CD14-positive monocyte (primary cell): ENCODE measurements around the gene JMJD7. TPM values are rescaled to one million over a fixed set of nuclear protein-coding genes. Genes with fewer than 3 reads are reported as not detected.

Source experiments
- DNase-seq, 3 donors: peaks; one replicate each; pipeline ENCODE4 v3.0.0-alpha.2; 2011 to 2022
- H2AFZ ChIP-seq: 2 replicates; pipeline ENCODE4 v1.6.0; 2012; ENCODE audit warnings: mild to moderate bottlenecking, low read depth, low read length, inconsistent platforms; ENCODE audit not compliant: insufficient read depth, poor library complexity, severe bottlenecking
- H3K27ac ChIP-seq, 2 donors: 1 replicate in 1 of 2; 2 replicates in 1 of 2; pipeline ENCODE4 v1.5.1; 2012 to 2013; ENCODE audit warnings: low read length in 2 of 2, control low read depth in 1 of 2, inconsistent platforms in 1 of 2, low read depth in 1 of 2, mild to moderate bottlenecking in 1 of 2
- H3K27me3 ChIP-seq, 2 donors: one replicate each; pipeline versions ENCODE4 v1.6.0 to v1.6.1; 2011 to 2013; ENCODE audit warnings: low read length in 2 of 2; ENCODE audit not compliant: control insufficient read depth in 2 of 2, insufficient read depth in 2 of 2
- H3K36me3 ChIP-seq, 2 donors: replicated peaks in 1 of 2; 1 replicate in 1 of 2; 2 replicates in 1 of 2; pipeline versions ENCODE4 v1.5.1 to v1.6.1; 2012 to 2013; ENCODE audit warnings: low read length in 2 of 2, control low read depth in 1 of 2, inconsistent platforms in 1 of 2, mild to moderate bottlenecking in 1 of 2; ENCODE audit not compliant: insufficient read depth in 2 of 2, control insufficient read depth in 1 of 2
- H3K4me1 ChIP-seq, 2 donors: 1 replicate in 1 of 2; 2 replicates in 1 of 2; pipeline versions ENCODE4 v1.5.1 to v1.6.1; 2012 to 2013; ENCODE audit warnings: low read length in 2 of 2, control low read depth in 1 of 2, inconsistent platforms in 1 of 2, mild to moderate bottlenecking in 1 of 2, moderate library complexity in 1 of 2; ENCODE audit not compliant: insufficient read depth in 2 of 2, control insufficient read depth in 1 of 2
- H3K4me2 ChIP-seq: replicated peaks from 2 replicates; pipeline ENCODE3; 2012; ENCODE audit warnings: low read length, moderate library complexity, mild to moderate bottlenecking; ENCODE audit not compliant: poor library complexity, severe bottlenecking; ENCODE audit errors: extremely low read depth
- H3K4me3 ChIP-seq, 3 experiments: fragments of 200-600 bp in 1 of 3; sonication (generic) in 1 of 3; replicated peaks in 1 of 3; 1 replicate in 2 of 3; 2 replicates in 1 of 3; pipeline ENCODE4 v1.5.1; 2011 to 2013; ENCODE audit warnings: low read length in 3 of 3, mild to moderate bottlenecking in 3 of 3, control low read depth in 2 of 3, low read depth in 2 of 3, inconsistent platforms in 1 of 3, moderate library complexity in 1 of 3
- H3K79me2 ChIP-seq: 2 replicates; pipeline ENCODE4 v1.6.0; 2012; ENCODE audit warnings: mild to moderate bottlenecking, control low read depth, inconsistent platforms, low read length, moderate library complexity; ENCODE audit not compliant: insufficient read depth
- H3K9ac ChIP-seq: 2 replicates; pipeline ENCODE4 v1.6.0; 2017; ENCODE audit warnings: low read length, mild to moderate bottlenecking; ENCODE audit not compliant: insufficient read depth, poor library complexity, severe bottlenecking
- H3K9me3 ChIP-seq, 2 donors: replicated peaks in 1 of 2; 1 replicate in 1 of 2; 2 replicates in 1 of 2; pipeline versions ENCODE4 v1.5.1 to v1.6.1; 2012 to 2013; ENCODE audit warnings: low read length in 2 of 2, control low read depth in 1 of 2; ENCODE audit not compliant: control insufficient read depth in 1 of 2, insufficient read depth in 1 of 2
- H4K20me1 ChIP-seq: 2 replicates; pipeline ENCODE4 v1.6.0; 2012; ENCODE audit warnings: mild to moderate bottlenecking, low read length, control low read depth, moderate library complexity; ENCODE audit not compliant: insufficient read depth
- H3K27ac Mint-ChIP-seq, 7 donors: one replicate each; pipeline ENCODE4 v1.8.0; 2020; ENCODE audit warnings: mild to moderate bottlenecking in 7 of 7, mixed read lengths in 7 of 7, moderate library complexity in 6 of 7, inconsistent platforms in 2 of 7
- H3K27me3 Mint-ChIP-seq, 3 donors: one replicate each; pipeline ENCODE4 v1.8.0; 2021 to 2022; ENCODE audit warnings: low read depth in 3 of 3, mild to moderate bottlenecking in 3 of 3, mixed read lengths in 3 of 3, moderate library complexity in 3 of 3, inconsistent platforms in 1 of 3
- H3K36me3 Mint-ChIP-seq, 2 donors: one replicate each; pipeline ENCODE4 v1.8.0; 2020; ENCODE audit warnings: mixed read lengths in 2 of 2, inconsistent platforms in 1 of 2, mild to moderate bottlenecking in 1 of 2
- H3K4me1 Mint-ChIP-seq: one replicate; pipeline ENCODE4 v1.8.0; 2020; ENCODE audit warnings: mild to moderate bottlenecking, mixed read lengths
- H3K4me3 Mint-ChIP-seq, 2 donors: one replicate each; pipeline ENCODE4 v1.8.0; 2020; ENCODE audit warnings: mild to moderate bottlenecking in 2 of 2, mixed read lengths in 2 of 2, moderate library complexity in 1 of 2
- H3K9me3 Mint-ChIP-seq, 7 donors: one replicate each; pipeline ENCODE4 v1.8.0; 2020 to 2022; ENCODE audit warnings: mixed read lengths in 7 of 7, mild to moderate bottlenecking in 6 of 7, moderate library complexity in 6 of 7, inconsistent platforms in 2 of 7
- WGBS: methylation state at CpG from one replicate; pipeline ENCODE4 v1.1.5; 2013; ENCODE audit warnings: missing lambda C conversion rate; ENCODE audit not compliant: insufficient coverage; 5-methylcytosine and 5-hydroxymethylcytosine counted together
- intact Hi-C, 2 donors: fragments of 100-400 bp; cut with micrococcal nuclease; formaldehyde crosslinking; loops; one replicate each; pipeline versions ENCODE4 v1.15.0 to v1.15.1; 2023
- polyA minus RNA-seq: library from RNA; depleted of rRNA, polyadenylated mRNA; stranded (reverse); fragments of >200 nt; gene quantifications from 2 replicates; pipeline ENCODE4 v1.2.3, GENCODE V29; 2012
- polyA plus RNA-seq, 3 donors: library from polyadenylated mRNA; depleted of rRNA in 1 of 3; unstranded in 2 of 3; stranded (reverse) in 1 of 3; fragments of 300-500 nt in 2 of 3; fragments of >200 nt in 1 of 3; fragmentation: Illumina TruSeq in 2 of 3; gene quantifications; 1 replicate in 2 of 3; 2 replicates in 1 of 3; pipeline ENCODE4 v1.2.3, GENCODE V29; 2012 to 2021
- total RNA-seq, 12 experiments: library from RNA in 1 of 12; stranded (reverse) in 1 of 12; fragments of 120-200 nt in 1 of 12; gene quantifications; one replicate each; pipeline ENCODE4 v1.2.4 and lab custom pipeline; 2013 to 2026; ENCODE audit warnings: mixed read lengths in 6 of 12, inconsistent platforms in 1 of 12
- TF ChIP-seq, protein P1 (sequence below): fragments of 200-600 bp; IDR thresholded peaks from one replicate; pipeline ENCODE4 v1.8.0; 2022; ENCODE audit warnings: antibody characterized with exemption, mild to moderate bottlenecking

The JMJD7 gene
- 17.1 TPM for total RNA-seq (2013)
- polyA plus RNA-seq, result 10 to 100 TPM; 11.3 to 18.8 (median 15.2) TPM
- polyA minus RNA-seq, result 1.8 and 3.2 TPM in 2 replicates
- 0.23 to 1.4 (median 0.72) reads per million in 11 experiments for total RNA-seq (lab: John Stamatoyannopoulos, UW)

DNA sequence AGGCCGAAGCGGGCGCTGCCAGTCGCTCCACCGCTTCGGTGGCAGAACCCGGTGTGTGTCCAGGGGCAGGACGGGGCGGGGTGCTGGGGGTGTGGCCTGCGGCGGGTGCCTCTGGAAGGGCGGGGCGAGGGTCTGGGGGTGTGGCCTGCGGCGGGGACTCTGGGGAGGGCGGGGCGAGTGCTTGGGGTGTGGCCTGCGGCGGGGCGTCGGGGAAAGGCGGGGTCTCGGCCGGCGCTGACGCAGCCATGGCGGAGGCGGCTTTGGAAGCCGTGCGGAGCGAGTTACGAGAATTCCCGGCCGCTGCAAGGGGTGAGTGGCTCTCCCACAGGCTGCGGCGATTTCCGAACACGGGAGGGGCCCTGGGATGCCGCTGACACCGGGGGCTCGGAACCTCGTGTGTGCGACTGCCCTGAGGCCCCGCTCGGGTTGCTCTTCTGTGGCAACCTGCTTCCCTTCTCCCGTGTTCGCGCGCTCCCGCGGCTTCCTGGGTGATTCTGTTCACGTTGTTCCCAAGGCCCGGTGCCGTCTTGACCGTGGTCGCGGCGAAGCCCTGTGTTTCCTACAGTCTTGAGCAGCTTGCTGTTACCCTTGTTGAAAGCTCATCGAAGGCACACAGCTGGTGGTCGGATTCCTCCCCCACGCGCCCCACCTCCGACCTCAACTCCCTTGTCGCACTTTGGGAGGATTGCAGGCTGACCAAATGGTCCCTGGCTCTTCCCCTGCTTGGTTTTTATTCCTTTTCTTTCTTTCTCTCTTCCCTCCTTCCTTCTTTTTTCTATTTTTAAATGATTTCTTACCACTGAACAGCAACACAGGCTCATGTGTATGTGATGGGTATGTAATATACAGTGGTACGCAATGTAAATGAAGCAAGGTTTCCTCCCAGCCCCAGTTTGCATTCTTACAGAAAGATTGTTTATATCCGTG, at the start of gene JMJD7:
JMJD7 (plus strand) TSS at position 213 of the 927 bp plus-strand sequence; CDS start at position 246, 33 bp downstream.
- Mint-ChIP-seq H3K36me3 (peaks cover 49 to 56% of the 10 kb centered on the region in 2 donors), H3K4me3 (peak within 1 kb of the TSS; percentile 95 to 98), H3K9me3 (no peaks in the 10 kb centered on the region), H3K27me3 (peaks cover 7 to 17% (median 8%) of the 10 kb centered on the region in 3 donors), H3K4me1 (peaks cover 24% of the 10 kb centered on the region), H3K27ac (peak within 1 kb of the TSS; percentile 69 to 94 (median 84))
- TF ChIP-seq, protein P1, sequence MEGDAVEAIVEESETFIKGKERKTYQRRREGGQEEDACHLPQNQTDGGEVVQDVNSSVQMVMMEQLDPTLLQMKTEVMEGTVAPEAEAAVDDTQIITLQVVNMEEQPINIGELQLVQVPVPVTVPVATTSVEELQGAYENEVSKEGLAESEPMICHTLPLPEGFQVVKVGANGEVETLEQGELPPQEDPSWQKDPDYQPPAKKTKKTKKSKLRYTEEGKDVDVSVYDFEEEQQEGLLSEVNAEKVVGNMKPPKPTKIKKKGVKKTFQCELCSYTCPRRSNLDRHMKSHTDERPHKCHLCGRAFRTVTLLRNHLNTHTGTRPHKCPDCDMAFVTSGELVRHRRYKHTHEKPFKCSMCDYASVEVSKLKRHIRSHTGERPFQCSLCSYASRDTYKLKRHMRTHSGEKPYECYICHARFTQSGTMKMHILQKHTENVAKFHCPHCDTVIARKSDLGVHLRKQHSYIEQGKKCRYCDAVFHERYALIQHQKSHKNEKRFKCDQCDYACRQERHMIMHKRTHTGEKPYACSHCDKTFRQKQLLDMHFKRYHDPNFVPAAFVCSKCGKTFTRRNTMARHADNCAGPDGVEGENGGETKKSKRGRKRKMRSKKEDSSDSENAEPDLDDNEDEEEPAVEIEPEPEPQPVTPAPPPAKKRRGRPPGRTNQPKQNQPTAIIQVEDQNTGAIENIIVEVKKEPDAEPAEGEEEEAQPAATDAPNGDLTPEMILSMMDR, result no peak
- H3K27ac ChIP-seq, result peak within 1 kb of the TSS; percentile 55 to 83
- peaks cover 19% of the 10 kb centered on the region for H3K79me2 ChIP-seq
- intact Hi-C loops, result loop anchor here in 1 of 2 donors (10.0 kb wide), 1 partner anchor 77 kb away; no protein-coding TSS in a partner anchor
- WGBS, result under 1% methylated on average over 62 of the region's 66 CpGs
- peak within 1 kb of the TSS; percentile 62 to 94 (median 86) for H3K4me3 ChIP-seq
- peak within 1 kb of the TSS; percentile 89 for H3K4me2 ChIP-seq
- H3K9me3 ChIP-seq, result no peaks in the 10 kb centered on the region
- H2AFZ ChIP-seq, result peak within 1 kb of the TSS; percentile 95
- H3K36me3 ChIP-seq, result peaks cover 29 to 47% of the 10 kb centered on the region in 2 donors
- H3K4me1 ChIP-seq, result peaks cover 17 to 19% of the 10 kb centered on the region in 2 donors
- peaks cover 19% of the 10 kb centered on the region for H4K20me1 ChIP-seq
- peak; percentile 80 to 87 (median 86) for DNase-seq
- peaks cover 0 to 3% of the 10 kb centered on the region in 2 donors for H3K27me3 ChIP-seq
- peak within 1 kb of the TSS; percentile 81 for H3K9ac ChIP-seq

DNA sequence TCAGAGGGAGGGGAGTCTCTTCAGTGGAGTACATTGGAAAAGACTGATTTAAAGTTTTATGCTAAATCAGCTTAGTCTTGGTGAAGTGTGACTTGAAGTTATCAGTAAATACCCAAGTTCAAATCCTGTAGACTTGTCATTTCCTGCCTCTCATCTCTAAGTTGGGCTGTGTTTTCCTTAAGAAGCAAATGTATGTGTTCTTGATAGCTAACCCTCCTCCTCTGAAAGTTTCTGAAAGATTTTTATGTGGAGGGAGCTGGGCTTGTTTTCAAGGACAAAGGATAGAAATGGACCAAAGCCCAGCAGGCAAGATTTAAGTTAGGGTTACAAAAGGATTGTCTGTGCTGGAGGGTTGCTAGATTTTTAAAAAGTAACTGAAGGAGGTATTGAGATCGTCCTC, 49.4 kb upstream of the JMJD7 start:
- TF ChIP-seq, protein P1, result no peak
- Histone ChIP-seq H3K27me3 (no peaks in the 10 kb centered on the region), H3K4me1 (peaks cover 20 to 22% of the 10 kb centered on the region in 2 donors), H4K20me1 (peaks cover 4% of the 10 kb centered on the region), H3K9ac (no peak overlapping the region), H3K27ac (no peak overlapping the region), H3K79me2 (peaks cover 12% of the 10 kb centered on the region), H3K4me3 (no peak overlapping the region), H2AFZ (no peak overlapping the region), H3K4me2 (no peak overlapping the region), H3K36me3 (no peaks in the 10 kb centered on the region), H3K9me3 (no peaks in the 10 kb centered on the region)
- Mint-ChIP-seq H3K4me1 (peaks cover 41% of the 10 kb centered on the region), H3K27ac (no peak overlapping the region), H3K9me3 (no peaks in the 10 kb centered on the region), H3K27me3 (no peaks in the 10 kb centered on the region), H3K4me3 (no peak overlapping the region), H3K36me3 (peaks cover 14 to 22% of the 10 kb centered on the region in 2 donors)
- no CpG with 5 or more reads among the region's 1 CpG for WGBS
- intact Hi-C loops, result no loop called here
- DNase-seq, result no peak
